ENCODE measurements around the gene PRKAB2.
"Not testable (repeated sequence)": the region's sequence is repeated elsewhere in the genome, so short reads cannot be mapped to it uniquely, and the experiment has no call there.

PRKAB2 gene

GRCh38 chr1:147168626-147169058 is 3.6 kb downstream of the PRKAB2 start:
- DNase-seq (ENCODE audit: low spot score) (no peak), ATAC-seq (ENCODE audit: low read depth) (no peak)
- H3K9me3 ChIP-seq (ENCODE audit: severe bottlenecking) = no peaks in the 10 kb centered on the region
- peak overlapping the region; percentile 97 for H3K27ac ChIP-seq (ENCODE audit: poor library complexity, severe bottlenecking)
- peaks cover 34% of the 10 kb centered on the region for H3K36me3 ChIP-seq (ENCODE audit: low read depth)
- no peak for TF ChIP-seq CTCF (IDR thresholded peaks at IDR 0.05; ENCODE audit: poor library complexity, severe bottlenecking)
- H3K4me1 ChIP-seq (ENCODE audit: insufficient read depth, poor library complexity, severe bottlenecking) = peaks cover 39% of the 10 kb centered on the region
- H3K4me3 ChIP-seq (ENCODE audit: severe bottlenecking) = no peak overlapping the region
- H3K27me3 ChIP-seq (ENCODE audit: insufficient read depth, poor library complexity, severe bottlenecking) = no peaks in the 10 kb centered on the region

DNA sequence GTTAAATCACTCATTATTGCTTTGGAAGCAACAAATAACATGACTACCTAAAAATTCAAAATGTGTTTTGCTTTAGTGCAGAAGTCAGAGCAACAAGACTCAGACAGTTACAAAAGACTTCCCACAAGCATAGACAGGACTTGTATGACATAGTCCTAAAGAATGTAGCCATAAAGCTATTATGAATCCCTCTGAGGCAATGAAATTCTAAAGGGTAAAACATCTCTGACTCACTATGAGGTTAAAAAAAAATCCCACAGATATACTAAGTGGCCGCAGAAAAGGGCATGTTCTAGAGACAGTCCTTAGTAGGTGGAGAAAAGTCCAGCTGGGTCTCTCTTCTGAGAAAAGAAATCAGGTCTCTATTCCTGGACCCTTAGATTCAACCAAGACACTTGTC is 4.9 kb downstream of the PRKAB2 start:
- Histone ChIP-seq H3K27ac (ENCODE audit: poor library complexity, severe bottlenecking) (peak overlapping the region; percentile 97), H3K4me3 (ENCODE audit: severe bottlenecking) (no peak overlapping the region), H3K9me3 (ENCODE audit: severe bottlenecking) (no peaks in the 10 kb centered on the region), H3K4me1 (ENCODE audit: insufficient read depth, poor library complexity, severe bottlenecking) (peaks cover 49% of the 10 kb centered on the region), H3K36me3 (ENCODE audit: low read depth) (peaks cover 47% of the 10 kb centered on the region), H3K27me3 (ENCODE audit: insufficient read depth, poor library complexity, severe bottlenecking) (no peaks in the 10 kb centered on the region)
- ATAC-seq (ENCODE audit: low read depth) (peak; percentile 81), DNase-seq (ENCODE audit: low spot score) (no peak)
- no peak for TF ChIP-seq CTCF (IDR thresholded peaks at IDR 0.05; ENCODE audit: poor library complexity, severe bottlenecking)

- Histone ChIP-seq H3K4me3 (ENCODE audit: severe bottlenecking) (no peak overlapping the region), H3K27ac (ENCODE audit: poor library complexity, severe bottlenecking) (peak overlapping the region; percentile 92), H3K27me3 (ENCODE audit: insufficient read depth, poor library complexity, severe bottlenecking) (no peaks in the 10 kb centered on the region), H3K4me1 (ENCODE audit: insufficient read depth, poor library complexity, severe bottlenecking) (peaks cover 37% of the 10 kb centered on the region), H3K36me3 (ENCODE audit: low read depth) (peaks cover 90% of the 10 kb centered on the region), H3K9me3 (ENCODE audit: severe bottlenecking) (no peaks in the 10 kb centered on the region)
- no peak for TF ChIP-seq CTCF (IDR thresholded peaks at IDR 0.05; ENCODE audit: poor library complexity, severe bottlenecking)
- ATAC-seq (ENCODE audit: low read depth) = no peak
- DNase-seq (ENCODE audit: low spot score) = no peak
Observed at GRCh38 chr1:147163019-147163418, 9.3 kb downstream of the PRKAB2 start.

GRCh38 chr1:147162093-147162492 is 10.2 kb downstream of the PRKAB2 start:
- peak overlapping the region; percentile 92 for H3K27ac ChIP-seq (ENCODE audit: poor library complexity, severe bottlenecking)
- peak; percentile 93 for ATAC-seq (ENCODE audit: low read depth)
- H3K27me3 ChIP-seq (ENCODE audit: insufficient read depth, poor library complexity, severe bottlenecking) = no peaks in the 10 kb centered on the region
- TF ChIP-seq CTCF (IDR thresholded peaks at IDR 0.05; ENCODE audit: poor library complexity, severe bottlenecking) = no peak
- no peaks in the 10 kb centered on the region for H3K9me3 ChIP-seq (ENCODE audit: severe bottlenecking)
- H3K4me3 ChIP-seq (ENCODE audit: severe bottlenecking) = no peak overlapping the region
- H3K4me1 ChIP-seq (ENCODE audit: insufficient read depth, poor library complexity, severe bottlenecking) = peaks cover 31% of the 10 kb centered on the region
- DNase-seq (ENCODE audit: low spot score) = no peak
- peaks cover 100% of the 10 kb centered on the region for H3K36me3 ChIP-seq (ENCODE audit: low read depth)

- not testable (repeated sequence) for DNase-seq (ENCODE audit: low spot score); ATAC-seq (ENCODE audit: low read depth)
- H3K36me3 ChIP-seq (ENCODE audit: low read depth) = peaks cover 84% of the 10 kb centered on the region
Observed at GRCh38 chr1:147157116-147157515, 15.2 kb downstream of the PRKAB2 start.

More at GRCh38 chr1:147157116-147157515, 15.2 kb downstream of the PRKAB2 start:
- H3K27ac ChIP-seq (ENCODE audit: poor library complexity, severe bottlenecking); H3K27me3 ChIP-seq (ENCODE audit: insufficient read depth, poor library complexity, severe bottlenecking); H3K4me1 ChIP-seq (ENCODE audit: insufficient read depth, poor library complexity, severe bottlenecking); H3K9me3 ChIP-seq (ENCODE audit: severe bottlenecking); H3K4me3 ChIP-seq (ENCODE audit: severe bottlenecking): not testable (repeated sequence)

Data from RWPE2 (cell line).